DMS153 treated with DMSO at 0.1 percent for 48 hours (cell line): Measurements from ENCODE around the gene PHF21A.
"Not testable (repeated sequence)": the region's sequence is repeated elsewhere in the genome, so short reads cannot be mapped to it uniquely, and the experiment has no call there.

Experiments used
- DNase-seq: peaks from one replicate; lab custom pipeline; 2025; ENCODE audit not compliant: unreplicated experiment; lab: John Stamatoyannopoulos, UW

Gene PHF21A

GRCh38 chr11:46038529-46038928 is 82.7 kb downstream of the PHF21A start:
- DNase-seq, result no peak

GRCh38 chr11:46036969-46037368 is 84.3 kb downstream of the PHF21A start:
- DNase-seq, result no peak

- no peak for DNase-seq
Measured at GRCh38 chr11:46036009-46036408, 85.2 kb downstream of the PHF21A start.

- no peak for DNase-seq
Measured at GRCh38 chr11:46034041-46034440, 87.2 kb downstream of the PHF21A start.

- no peak for DNase-seq
Measured at GRCh38 chr11:46026606-46027293, 94.5 kb downstream of the PHF21A start.

GRCh38 chr11:46020084-46020599 is 101.1 kb downstream of the PHF21A start:
- no peak for DNase-seq

GRCh38 chr11:46018651-46019050 is 102.6 kb downstream of the PHF21A start:
- no peak for DNase-seq

- DNase-seq, result no peak
Measured at GRCh38 chr11:46017341-46017740, 103.9 kb downstream of the PHF21A start.

- no peak for DNase-seq
Measured at GRCh38 chr11:46015941-46016340, 105.3 kb downstream of the PHF21A start.

GRCh38 chr11:46014168-46014567 is 107.1 kb downstream of the PHF21A start:
- not testable (repeated sequence) for DNase-seq

- DNase-seq, result no peak
Measured at GRCh38 chr11:46012185-46012584, 109.1 kb downstream of the PHF21A start.

GRCh38 chr11:46010100-46010499 is 111.2 kb downstream of the PHF21A start:
- no peak for DNase-seq

GRCh38 chr11:46009647-46010046 is 111.6 kb downstream of the PHF21A start:
- no peak for DNase-seq

GRCh38 chr11:46006418-46007070 is 114.7 kb downstream of the PHF21A start:
- peak; percentile 74 for DNase-seq

GRCh38 chr11:46003572-46003971 is 117.7 kb downstream of the PHF21A start:
- no peak for DNase-seq

- DNase-seq, result no peak
Measured at GRCh38 chr11:46002189-46002588, 119.1 kb downstream of the PHF21A start.

GRCh38 chr11:46001448-46001914 is 119.8 kb downstream of the PHF21A start:
- no peak for DNase-seq

- no peak for DNase-seq
Measured at GRCh38 chr11:45997599-45997998, 123.7 kb downstream of the PHF21A start.

- DNase-seq, result no peak
Measured at GRCh38 chr11:45995342-45995734, 125.9 kb downstream of the PHF21A start.

GRCh38 chr11:45994371-45995341 is 126.6 kb downstream of the PHF21A start:
- no peak for DNase-seq

GRCh38 chr11:45993531-45994001 is 127.7 kb downstream of the PHF21A start:
- no peak for DNase-seq
